CD14-positive monocyte (primary cell): ENCODE results near the gene CRP. TPM values are rescaled to one million over a fixed set of nuclear protein-coding genes. Genes with fewer than 3 reads are reported as not detected.

Source experiments
- DNase-seq, 3 donors: peaks; one replicate each; pipeline ENCODE4 v3.0.0-alpha.2; 2011 to 2022
- H2AFZ ChIP-seq: 2 replicates; pipeline ENCODE4 v1.6.0; 2012; ENCODE audit warnings: mild to moderate bottlenecking, low read depth, low read length, inconsistent platforms; ENCODE audit not compliant: insufficient read depth, poor library complexity, severe bottlenecking
- H3K27ac ChIP-seq, 2 donors: 1 replicate in 1 of 2; 2 replicates in 1 of 2; pipeline ENCODE4 v1.5.1; 2012 to 2013; ENCODE audit warnings: low read length in 2 of 2, control low read depth in 1 of 2, inconsistent platforms in 1 of 2, low read depth in 1 of 2, mild to moderate bottlenecking in 1 of 2
- H3K27me3 ChIP-seq, 2 donors: one replicate each; pipeline versions ENCODE4 v1.6.0 to v1.6.1; 2011 to 2013; ENCODE audit warnings: low read length in 2 of 2; ENCODE audit not compliant: control insufficient read depth in 2 of 2, insufficient read depth in 2 of 2
- H3K36me3 ChIP-seq, 2 donors: replicated peaks in 1 of 2; 1 replicate in 1 of 2; 2 replicates in 1 of 2; pipeline versions ENCODE4 v1.5.1 to v1.6.1; 2012 to 2013; ENCODE audit warnings: low read length in 2 of 2, control low read depth in 1 of 2, inconsistent platforms in 1 of 2, mild to moderate bottlenecking in 1 of 2; ENCODE audit not compliant: insufficient read depth in 2 of 2, control insufficient read depth in 1 of 2
- H3K4me1 ChIP-seq, 2 donors: 1 replicate in 1 of 2; 2 replicates in 1 of 2; pipeline versions ENCODE4 v1.5.1 to v1.6.1; 2012 to 2013; ENCODE audit warnings: low read length in 2 of 2, control low read depth in 1 of 2, inconsistent platforms in 1 of 2, mild to moderate bottlenecking in 1 of 2, moderate library complexity in 1 of 2; ENCODE audit not compliant: insufficient read depth in 2 of 2, control insufficient read depth in 1 of 2
- H3K4me2 ChIP-seq: replicated peaks from 2 replicates; pipeline ENCODE3; 2012; ENCODE audit warnings: low read length, moderate library complexity, mild to moderate bottlenecking; ENCODE audit not compliant: poor library complexity, severe bottlenecking; ENCODE audit errors: extremely low read depth
- H3K4me3 ChIP-seq, 3 experiments: fragments of 200-600 bp in 1 of 3; sonication (generic) in 1 of 3; replicated peaks in 1 of 3; 1 replicate in 2 of 3; 2 replicates in 1 of 3; pipeline ENCODE4 v1.5.1; 2011 to 2013; ENCODE audit warnings: low read length in 3 of 3, mild to moderate bottlenecking in 3 of 3, control low read depth in 2 of 3, low read depth in 2 of 3, inconsistent platforms in 1 of 3, moderate library complexity in 1 of 3
- H3K79me2 ChIP-seq: 2 replicates; pipeline ENCODE4 v1.6.0; 2012; ENCODE audit warnings: mild to moderate bottlenecking, control low read depth, inconsistent platforms, low read length, moderate library complexity; ENCODE audit not compliant: insufficient read depth
- H3K9ac ChIP-seq: 2 replicates; pipeline ENCODE4 v1.6.0; 2017; ENCODE audit warnings: low read length, mild to moderate bottlenecking; ENCODE audit not compliant: insufficient read depth, poor library complexity, severe bottlenecking
- H3K9me3 ChIP-seq, 2 donors: replicated peaks in 1 of 2; 1 replicate in 1 of 2; 2 replicates in 1 of 2; pipeline versions ENCODE4 v1.5.1 to v1.6.1; 2012 to 2013; ENCODE audit warnings: low read length in 2 of 2, control low read depth in 1 of 2; ENCODE audit not compliant: control insufficient read depth in 1 of 2, insufficient read depth in 1 of 2
- H4K20me1 ChIP-seq: 2 replicates; pipeline ENCODE4 v1.6.0; 2012; ENCODE audit warnings: mild to moderate bottlenecking, low read length, control low read depth, moderate library complexity; ENCODE audit not compliant: insufficient read depth
- H3K27ac Mint-ChIP-seq, 7 donors: one replicate each; pipeline ENCODE4 v1.8.0; 2020; ENCODE audit warnings: mild to moderate bottlenecking in 7 of 7, mixed read lengths in 7 of 7, moderate library complexity in 6 of 7, inconsistent platforms in 2 of 7
- H3K27me3 Mint-ChIP-seq, 3 donors: one replicate each; pipeline ENCODE4 v1.8.0; 2021 to 2022; ENCODE audit warnings: low read depth in 3 of 3, mild to moderate bottlenecking in 3 of 3, mixed read lengths in 3 of 3, moderate library complexity in 3 of 3, inconsistent platforms in 1 of 3
- H3K36me3 Mint-ChIP-seq, 2 donors: one replicate each; pipeline ENCODE4 v1.8.0; 2020; ENCODE audit warnings: mixed read lengths in 2 of 2, inconsistent platforms in 1 of 2, mild to moderate bottlenecking in 1 of 2
- H3K4me1 Mint-ChIP-seq: one replicate; pipeline ENCODE4 v1.8.0; 2020; ENCODE audit warnings: mild to moderate bottlenecking, mixed read lengths
- H3K4me3 Mint-ChIP-seq, 2 donors: one replicate each; pipeline ENCODE4 v1.8.0; 2020; ENCODE audit warnings: mild to moderate bottlenecking in 2 of 2, mixed read lengths in 2 of 2, moderate library complexity in 1 of 2
- H3K9me3 Mint-ChIP-seq, 7 donors: one replicate each; pipeline ENCODE4 v1.8.0; 2020 to 2022; ENCODE audit warnings: mixed read lengths in 7 of 7, mild to moderate bottlenecking in 6 of 7, moderate library complexity in 6 of 7, inconsistent platforms in 2 of 7
- CTCF ChIP-seq: fragments of 200-600 bp; IDR thresholded peaks from one replicate; pipeline ENCODE4 v1.8.0; 2022; ENCODE audit warnings: antibody characterized with exemption, mild to moderate bottlenecking
- WGBS: methylation state at CpG from one replicate; pipeline ENCODE4 v1.1.5; 2013; ENCODE audit warnings: missing lambda C conversion rate; ENCODE audit not compliant: insufficient coverage; 5-methylcytosine and 5-hydroxymethylcytosine counted together
- intact Hi-C, 2 donors: fragments of 100-400 bp; cut with micrococcal nuclease; formaldehyde crosslinking; loops; one replicate each; pipeline versions ENCODE4 v1.15.0 to v1.15.1; 2023
- polyA plus RNA-seq, 3 donors: library from polyadenylated mRNA; depleted of rRNA in 1 of 3; unstranded in 2 of 3; stranded (reverse) in 1 of 3; fragments of 300-500 nt in 2 of 3; fragments of >200 nt in 1 of 3; fragmentation: Illumina TruSeq in 2 of 3; gene quantifications; 1 replicate in 2 of 3; 2 replicates in 1 of 3; pipeline ENCODE4 v1.2.3, GENCODE V29; 2012 to 2021

CRP gene
- polyA plus RNA-seq, 3 donors = not detected

DNA sequence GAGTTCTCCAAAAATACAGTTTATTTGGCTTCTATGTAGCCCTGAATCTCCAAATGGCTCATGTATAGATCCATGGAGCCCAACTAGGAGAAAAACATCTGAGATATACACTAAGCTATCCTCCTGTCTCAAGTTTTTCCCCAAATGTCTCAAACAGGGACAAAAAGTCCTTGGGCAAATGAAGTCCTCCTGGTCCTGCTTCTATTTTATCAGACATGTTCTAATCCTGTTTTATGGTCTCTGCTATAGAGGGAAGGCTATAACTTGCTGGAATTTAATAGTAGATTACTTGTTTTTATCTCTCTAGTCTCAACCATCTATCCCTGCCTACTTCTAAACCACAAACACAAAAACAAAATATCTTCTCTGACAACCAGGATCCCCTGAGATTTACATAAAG, 26.9 kb downstream of the CRP start:
- Histone ChIP-seq H3K9me3 (no peaks in the 10 kb centered on the region), H3K9ac (no peak overlapping the region), H3K79me2 (no peaks in the 10 kb centered on the region), H4K20me1 (no peaks in the 10 kb centered on the region), H3K4me2 (no peak overlapping the region), H3K4me3 (no peak overlapping the region), H2AFZ (no peak overlapping the region), H3K27me3 (no peaks in the 10 kb centered on the region), H3K36me3 (no peaks in the 10 kb centered on the region), H3K27ac (no peak overlapping the region), H3K4me1 (no peaks in the 10 kb centered on the region)
- TF ChIP-seq CTCF = no peak
- Mint-ChIP-seq H3K4me1 (no peaks in the 10 kb centered on the region), H3K27me3 (peaks cover 0 to 2% (median 0%) of the 10 kb centered on the region in 3 donors), H3K4me3 (no peak overlapping the region), H3K27ac (no peak overlapping the region), H3K9me3 (peaks cover 0 to 6% (median 1%) of the 10 kb centered on the region in 7 donors), H3K36me3 (no peaks in the 10 kb centered on the region)
- intact Hi-C loops = no loop called here
- no peak for DNase-seq

- Mint-ChIP-seq H3K4me3 (no peak overlapping the region), H3K27ac (no peak overlapping the region)
Measured at GRCh38 chr1:159686599-159687299, 27.6 kb downstream of the CRP start.

More at GRCh38 chr1:159686599-159687299, 27.6 kb downstream of the CRP start:
- 100% methylated on average over 1 of the region's 1 CpG for WGBS
- intact Hi-C loops = no loop called here
- DNase-seq = no peak
- Histone ChIP-seq H3K4me3 (no peak overlapping the region), H3K27me3 (no peaks in the 10 kb centered on the region), H3K4me1 (no peaks in the 10 kb centered on the region), H3K9ac (no peak overlapping the region), H3K9me3 (no peaks in the 10 kb centered on the region), H4K20me1 (no peaks in the 10 kb centered on the region), H3K79me2 (no peaks in the 10 kb centered on the region), H3K36me3 (no peaks in the 10 kb centered on the region), H3K4me2 (no peak overlapping the region), H2AFZ (no peak overlapping the region), H3K27ac (no peak overlapping the region)
- peaks cover 0 to 8% (median 3%) of the 10 kb centered on the region in 7 donors for H3K9me3 Mint-ChIP-seq
- TF ChIP-seq CTCF = no peak
- H3K36me3 Mint-ChIP-seq = no peaks in the 10 kb centered on the region
- no peaks in the 10 kb centered on the region for H3K4me1 Mint-ChIP-seq
- peaks cover 0 to 2% (median 0%) of the 10 kb centered on the region in 3 donors for H3K27me3 Mint-ChIP-seq
